HG02870 (cell line): ENCODE data around the gene CNTN4.
"Not testable (repeated sequence)": the region's sequence is repeated elsewhere in the genome, so short reads cannot be mapped to it uniquely, and the experiment has no call there.

Experiments used
- ATAC-seq: cut with Tn5 transposase; IDR thresholded peaks from one replicate; pipeline ENCODE4 v1.9.1; 2021; ENCODE audit warnings: mild to moderate bottlenecking, moderate library complexity; ENCODE audit not compliant: unreplicated experiment

The CNTN4 gene

DNA sequence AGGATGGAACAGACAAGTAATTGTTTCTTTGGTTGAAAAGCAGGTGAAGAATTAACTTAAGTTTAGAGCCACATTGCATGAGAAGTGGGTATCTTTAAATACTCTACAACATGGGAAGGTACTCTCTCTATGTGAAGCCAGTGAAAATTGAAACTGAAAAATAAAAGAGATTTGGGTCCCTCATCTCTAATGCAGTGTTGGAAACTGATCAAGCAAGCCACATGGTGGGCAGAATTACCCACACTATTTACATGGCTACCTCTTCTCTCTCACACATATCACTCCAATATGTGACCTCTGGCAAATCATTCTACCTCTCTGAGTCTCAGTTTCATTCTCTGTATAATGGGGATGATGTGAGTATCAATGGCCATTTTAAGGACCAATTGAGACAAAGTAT lies 672.5 kb downstream of the CNTN4 start:
- ATAC-seq = peak; percentile 87

- no peak for ATAC-seq
Observed at GRCh38 chr3:2771741-2772140, 673.1 kb downstream of the CNTN4 start.

DNA sequence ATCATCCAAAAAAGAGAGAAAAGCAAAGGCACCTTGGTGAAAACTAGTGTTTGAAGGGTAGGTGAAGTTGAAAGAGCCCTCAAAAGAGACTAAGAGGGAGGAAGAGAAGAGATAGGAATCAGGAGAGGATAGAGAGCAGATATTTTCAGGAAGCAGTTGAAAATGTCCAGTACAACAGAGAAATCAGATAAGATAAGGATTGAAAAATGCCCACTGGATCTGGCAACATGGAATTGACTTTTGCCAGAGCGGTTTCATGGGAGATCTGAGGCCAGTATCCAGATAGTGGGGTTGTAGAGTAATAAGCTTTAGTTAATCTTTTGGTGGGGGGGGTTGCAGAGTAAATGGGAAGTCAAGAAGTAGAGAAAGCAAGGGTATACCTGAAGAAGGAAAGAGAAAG lies 674.1 kb downstream of the CNTN4 start:
- no peak for ATAC-seq

DNA sequence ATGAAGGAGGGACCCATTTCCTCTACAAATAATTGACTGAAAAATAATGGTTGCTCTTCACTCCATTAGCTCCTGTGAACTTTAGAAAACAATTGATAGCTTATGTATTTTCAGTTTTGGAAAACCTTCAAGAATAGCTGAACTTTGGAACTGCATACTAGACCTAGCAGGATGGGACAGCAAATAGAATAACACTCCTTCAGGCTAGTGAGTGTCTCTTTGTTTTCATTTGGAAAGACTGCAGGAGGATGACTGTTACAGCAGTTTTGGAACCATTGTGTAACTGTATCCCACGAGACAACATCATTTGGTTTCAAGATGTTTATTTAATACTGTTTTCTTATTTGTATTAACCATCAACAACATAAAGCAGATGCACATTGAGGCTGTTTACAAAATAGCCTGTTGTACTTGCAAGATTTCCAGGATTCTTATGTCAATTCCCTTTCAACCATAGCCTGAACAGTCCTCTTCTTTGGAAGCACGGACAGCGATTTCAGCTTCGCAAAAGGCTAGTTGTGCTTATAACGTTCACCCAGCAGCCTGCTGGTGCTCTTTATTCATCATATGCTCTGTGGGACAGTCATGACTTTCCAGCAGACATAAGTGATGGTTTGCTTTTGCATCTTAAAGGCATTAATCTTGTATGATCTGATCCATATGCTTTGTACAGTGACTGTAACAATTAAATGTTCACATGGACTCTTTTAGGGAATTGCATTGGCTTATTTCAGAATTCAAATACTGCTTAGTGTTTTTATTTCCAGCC lies 676.0 kb downstream of the CNTN4 start:
- no peak for ATAC-seq

DNA sequence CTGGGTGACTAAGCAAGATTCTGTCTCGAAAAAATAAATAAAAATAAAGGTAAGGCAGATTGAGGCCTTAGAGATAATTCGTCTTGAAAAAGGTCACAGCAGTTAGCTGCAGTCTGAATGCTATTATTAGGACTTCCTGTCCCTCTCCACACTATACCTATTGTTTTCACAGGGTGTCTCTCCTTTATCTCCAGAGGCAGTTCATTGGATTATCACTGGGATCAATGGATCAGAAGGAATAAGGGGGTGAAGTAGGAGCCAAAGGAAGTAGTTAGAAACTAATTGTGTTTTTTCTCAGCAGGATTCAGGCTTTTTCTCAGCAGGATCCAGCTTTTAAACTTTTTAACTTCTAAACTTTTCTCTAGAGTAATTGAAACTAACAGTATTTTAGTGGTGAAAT lies 684.6 kb downstream of the CNTN4 start:
- no peak for ATAC-seq

- no peak for ATAC-seq
Observed at GRCh38 chr3:2784627-2785026, 686.0 kb downstream of the CNTN4 start.

GRCh38 chr3:2790266-2790815 lies 691.7 kb downstream of the CNTN4 start:
- no peak for ATAC-seq

- no peak for ATAC-seq
Observed at GRCh38 chr3:2792432-2792831, 693.8 kb downstream of the CNTN4 start.

DNA sequence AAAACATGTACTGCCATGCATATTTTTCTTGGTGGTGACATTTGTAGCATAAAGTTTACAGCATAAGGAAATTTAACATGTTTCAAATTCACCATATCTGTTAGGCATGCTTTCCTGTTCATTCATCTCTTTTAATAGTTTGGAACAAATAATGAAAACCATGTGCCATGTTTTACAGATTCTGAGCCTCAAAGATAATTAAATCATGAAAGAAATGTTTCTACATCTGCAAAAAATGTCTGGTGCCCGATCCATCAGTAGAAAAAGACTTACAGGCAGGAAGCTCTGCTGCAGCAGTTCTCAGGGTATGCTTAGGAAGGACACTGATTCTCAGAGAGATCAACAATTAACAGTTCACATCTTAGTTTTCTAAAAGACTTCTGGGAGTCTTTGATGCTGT lies 695.3 kb downstream of the CNTN4 start:
- ATAC-seq = no peak

DNA sequence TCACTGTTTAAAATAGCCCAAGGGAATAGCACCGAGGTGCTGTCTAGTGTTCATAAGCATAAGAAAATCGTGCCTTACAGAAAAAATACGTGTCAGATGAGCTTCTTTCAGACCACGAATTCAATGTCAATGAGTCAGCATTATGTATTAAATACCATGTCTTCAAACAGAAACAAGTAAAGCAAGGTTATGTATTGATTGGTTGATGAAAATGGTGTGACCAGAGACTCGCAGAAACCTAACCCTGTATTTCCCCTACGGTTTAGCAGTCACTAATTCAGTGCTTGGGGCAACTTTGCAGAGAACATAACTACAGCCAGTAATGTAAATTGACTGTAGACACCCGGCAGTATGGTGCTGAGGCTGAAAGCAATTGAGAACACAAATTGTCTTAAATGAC lies 703.8 kb downstream of the CNTN4 start:
- no peak for ATAC-seq

- no peak for ATAC-seq
Observed at GRCh38 chr3:2807514-2807913, 708.8 kb downstream of the CNTN4 start.

DNA sequence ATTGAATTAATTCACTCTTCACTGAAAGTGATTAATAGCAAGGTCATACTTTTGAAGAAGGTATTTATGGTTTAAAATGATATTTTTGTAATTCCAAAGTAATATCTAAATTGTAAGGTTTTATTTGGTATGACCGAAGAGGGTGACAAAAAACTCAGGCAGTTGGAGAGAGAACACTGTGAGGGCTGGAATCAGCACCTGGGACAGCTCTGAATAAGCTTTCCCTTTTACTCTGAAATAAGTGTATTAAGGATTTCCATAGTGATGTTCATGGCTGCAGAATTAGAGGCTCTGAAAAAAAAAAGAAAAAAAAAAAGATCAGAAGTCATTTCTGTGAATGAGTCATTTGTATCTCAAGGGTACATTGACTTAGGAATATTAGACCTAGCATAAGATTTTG lies 712.1 kb downstream of the CNTN4 start:
- ATAC-seq = no peak

- ATAC-seq = no peak
Observed at GRCh38 chr3:2819571-2819970, 720.9 kb downstream of the CNTN4 start.

DNA sequence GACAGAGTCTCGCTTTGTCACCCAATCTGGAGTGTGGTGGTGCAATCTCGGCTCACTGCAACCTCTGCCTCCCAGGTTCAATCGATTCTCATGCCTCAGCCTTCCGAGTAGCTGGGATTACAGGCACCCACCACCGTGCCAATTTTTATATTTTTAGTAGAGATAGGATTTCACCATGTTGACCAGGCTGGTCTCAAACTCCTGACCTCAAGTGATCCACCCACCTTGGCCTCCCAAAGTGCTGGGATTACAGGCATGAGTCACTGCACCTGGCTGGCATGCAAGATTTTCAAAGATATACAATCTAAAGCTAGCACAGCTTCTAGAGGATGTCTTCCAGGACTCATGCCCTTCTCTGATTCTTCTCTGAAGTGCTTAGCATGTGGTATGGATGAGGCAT lies 722.3 kb downstream of the CNTN4 start:
- not testable (repeated sequence) for ATAC-seq

DNA sequence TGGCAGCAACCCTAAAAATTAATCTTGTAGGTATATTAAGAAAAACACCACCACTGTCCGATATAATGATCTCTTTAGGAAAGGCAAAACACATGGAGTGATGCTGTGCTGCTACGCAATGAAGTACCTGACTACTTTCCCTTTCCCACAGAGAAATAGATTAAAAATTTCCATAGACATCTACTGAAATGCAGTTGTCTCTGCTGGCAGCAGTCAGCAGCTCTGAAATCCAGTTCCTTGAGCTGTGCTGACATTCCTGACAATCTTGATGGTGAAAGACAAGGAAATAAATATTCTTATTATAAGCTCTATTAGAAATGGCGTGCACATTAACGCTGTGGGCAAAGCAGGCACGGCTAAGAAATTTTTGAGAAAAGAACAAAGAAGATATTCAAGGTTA lies 723.9 kb downstream of the CNTN4 start:
- ATAC-seq = no peak

- no peak for ATAC-seq
Observed at GRCh38 chr3:2823031-2823430, 724.4 kb downstream of the CNTN4 start.

DNA sequence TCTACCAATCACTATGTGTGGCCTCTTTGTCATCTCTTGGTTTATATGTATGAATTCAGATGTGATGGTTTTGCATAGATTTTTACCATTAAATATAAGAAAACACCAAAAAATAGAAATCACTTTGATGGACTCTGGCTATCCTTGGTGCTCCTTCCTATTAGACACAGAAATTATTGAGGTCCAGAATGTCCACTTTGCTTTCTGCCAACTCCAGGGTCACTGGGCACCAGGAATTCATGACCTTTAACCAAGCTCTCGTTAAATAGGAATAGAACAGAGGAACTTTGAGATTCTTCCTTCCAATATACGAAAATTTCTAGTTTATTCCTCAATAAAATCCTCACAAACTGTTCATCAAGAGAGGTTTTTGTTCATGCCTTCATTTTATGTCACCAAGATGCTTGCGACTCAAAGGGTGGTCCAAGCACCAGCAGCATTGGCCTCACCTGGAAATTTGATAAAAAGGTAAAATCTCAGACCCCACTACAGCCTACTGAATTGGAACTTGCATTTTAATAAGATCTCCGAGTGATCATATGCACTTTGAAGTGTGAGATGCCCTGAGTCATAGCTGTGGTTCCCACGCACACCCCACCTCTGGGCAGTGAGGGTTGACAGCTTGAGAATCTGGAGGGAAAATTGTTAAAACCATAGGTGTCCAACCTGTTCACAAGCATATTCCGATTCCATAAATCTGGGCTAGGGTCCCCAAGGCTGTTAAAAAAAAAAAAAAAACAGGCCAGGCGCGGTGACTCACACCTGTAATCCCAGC lies 725.0 kb downstream of the CNTN4 start:
- no peak for ATAC-seq

DNA sequence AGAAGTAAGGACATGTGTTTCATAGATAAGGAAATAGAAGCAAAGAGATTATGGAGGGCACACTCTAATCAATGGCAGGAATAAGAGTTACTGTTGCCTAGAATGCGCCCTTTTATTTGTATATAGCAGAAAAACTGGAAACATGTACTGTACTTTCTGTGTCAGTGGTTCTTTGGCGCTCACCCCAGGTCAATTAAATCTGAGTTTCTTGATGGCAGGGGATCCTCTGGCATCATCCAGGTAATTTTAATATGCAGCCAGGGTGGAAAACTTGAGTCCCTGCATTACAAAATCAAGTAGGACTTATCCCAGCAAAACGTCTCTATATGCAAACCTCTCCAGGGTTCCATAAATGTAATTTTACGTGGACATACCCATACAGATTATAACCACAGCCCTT lies 727.4 kb downstream of the CNTN4 start:
- ATAC-seq = no peak

DNA sequence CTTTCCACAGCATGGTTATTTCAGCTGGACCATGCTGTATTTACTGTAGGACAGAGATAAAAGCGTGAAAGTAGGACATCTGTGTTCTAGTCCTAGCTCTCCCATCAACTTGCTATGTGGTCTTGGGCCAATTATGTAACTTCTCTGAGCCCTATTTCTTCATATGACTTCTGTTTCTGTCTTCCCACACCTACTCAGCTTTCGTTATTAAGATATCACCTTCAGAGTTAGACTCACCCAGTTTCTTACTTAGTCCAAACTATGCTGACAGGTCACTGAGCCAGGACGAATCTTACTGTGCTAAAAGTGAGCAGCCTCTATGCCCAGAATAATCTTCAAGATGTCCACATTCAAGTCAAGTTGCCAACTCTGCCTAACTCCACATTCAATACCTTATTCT lies 727.8 kb downstream of the CNTN4 start:
- ATAC-seq = peak; percentile 82

DNA sequence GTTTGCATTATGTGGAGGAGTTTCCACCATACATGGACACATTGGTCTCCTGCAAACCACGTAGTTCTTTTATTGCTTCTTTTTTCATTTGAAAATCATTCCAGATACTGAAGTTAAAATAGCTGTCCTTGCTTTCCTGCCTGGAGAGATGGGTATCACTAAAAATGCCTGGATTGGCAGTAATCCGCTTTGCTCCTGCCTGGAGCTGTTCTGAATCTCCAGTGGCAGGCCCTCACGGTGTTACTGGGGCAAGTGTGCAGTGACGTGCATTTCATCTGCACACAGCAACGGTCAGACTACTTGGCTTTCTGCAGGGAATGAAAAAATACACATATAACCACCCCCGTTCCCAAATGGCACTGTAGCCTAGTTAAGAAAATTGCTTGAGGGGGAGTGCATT lies 738.6 kb downstream of the CNTN4 start:
- no peak for ATAC-seq

DNA sequence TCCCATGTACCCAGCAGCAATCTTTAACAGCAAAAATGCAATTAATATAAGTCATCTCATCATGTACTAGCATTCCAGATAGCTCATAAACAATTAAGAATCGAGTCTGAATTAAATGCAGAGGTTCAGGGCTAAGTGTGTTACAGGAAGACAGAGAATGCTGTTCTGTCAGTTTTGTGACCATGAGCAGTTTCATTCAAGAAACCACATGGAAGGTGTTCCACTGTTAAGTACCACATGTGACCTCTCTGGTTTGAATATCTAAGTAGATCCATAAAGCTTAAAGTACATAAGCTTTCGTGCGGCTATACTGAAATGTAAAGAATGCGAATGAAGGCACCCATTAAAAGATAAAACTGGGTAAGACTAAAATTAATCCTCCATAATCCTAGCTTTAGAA lies 739.2 kb downstream of the CNTN4 start:
- no peak for ATAC-seq

GRCh38 chr3:2838546-2839157 lies 740.0 kb downstream of the CNTN4 start:
- ATAC-seq = no peak
